Measurements from ENCODE around the gene NFS1.
A peak's percentile ranks its signal among the peaks of the same experiment; 100 is the strongest.
"Not testable (repeated sequence)": the region's sequence is repeated elsewhere in the genome, so short reads cannot be mapped to it uniquely, and the experiment has no call there.

NFS1 gene

GRCh38 chr20:35708502-35708901 is 9.3 kb upstream of the NFS1 start:
- Mint-ChIP-seq H3K27ac (no peak overlapping the region), H3K36me3 (peaks cover 64% of the 10 kb centered on the region), H3K27me3 (no peaks in the 10 kb centered on the region), H3K4me3 (no peak overlapping the region), H3K4me1 (peaks cover 40% of the 10 kb centered on the region), H3K9me3 (no peaks in the 10 kb centered on the region)
- CTCF ChIA-PET: interaction anchor here (0.6 to 1.2 kb wide), 2 partner anchors 90 to 1296 kb away, joined by 3 to 4 read pairs; no protein-coding TSS in a partner anchor
- no peak for DNase-seq

DNA sequence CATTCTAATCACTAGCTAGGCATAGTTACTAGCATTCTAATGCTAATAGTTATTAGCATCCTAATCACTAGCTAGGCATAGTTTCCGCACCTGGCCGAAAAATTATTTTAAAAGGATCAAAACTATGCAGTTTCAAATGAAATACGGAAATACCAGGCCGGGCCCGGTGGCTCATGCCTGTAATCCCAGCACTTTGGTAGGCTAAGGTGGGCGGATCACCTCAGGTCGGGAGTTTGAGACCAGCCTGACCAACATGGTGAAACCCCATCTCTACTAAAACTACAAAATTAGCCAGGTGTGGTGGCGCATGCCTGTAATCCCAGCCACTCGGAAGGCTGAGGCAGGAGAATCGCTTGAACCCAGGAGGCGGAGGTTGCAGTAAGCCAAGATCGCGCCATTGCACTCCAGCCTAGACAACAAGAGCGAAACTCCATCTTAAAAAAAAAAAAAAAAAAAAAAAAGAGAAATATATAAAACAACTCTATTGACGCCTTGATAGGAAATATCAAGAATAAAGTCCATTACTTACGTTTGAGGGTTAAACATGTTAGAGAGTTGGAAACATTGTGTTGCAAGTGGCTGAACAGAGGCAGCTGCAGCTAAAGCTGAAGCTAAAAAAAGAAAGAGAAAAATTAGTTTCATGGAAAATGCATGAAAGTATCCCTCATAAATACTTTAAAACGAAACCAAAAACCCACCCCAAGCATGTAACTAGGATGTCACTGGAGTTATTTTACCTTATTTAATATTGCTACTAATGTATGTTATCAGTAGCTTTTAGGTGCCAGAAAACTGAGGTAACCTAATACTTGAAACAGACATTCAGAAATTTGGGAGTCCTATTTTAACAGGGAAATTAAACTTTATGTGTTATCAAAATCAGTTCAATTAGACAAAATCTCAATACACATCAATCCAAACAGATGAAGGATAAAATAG is 7.7 kb upstream of the NFS1 start:
- H3K36me3 Mint-ChIP-seq: peaks cover 67% of the 10 kb centered on the region
- H3K4me3 Mint-ChIP-seq, H3K27ac Mint-ChIP-seq: not testable (repeated sequence)

DNA sequence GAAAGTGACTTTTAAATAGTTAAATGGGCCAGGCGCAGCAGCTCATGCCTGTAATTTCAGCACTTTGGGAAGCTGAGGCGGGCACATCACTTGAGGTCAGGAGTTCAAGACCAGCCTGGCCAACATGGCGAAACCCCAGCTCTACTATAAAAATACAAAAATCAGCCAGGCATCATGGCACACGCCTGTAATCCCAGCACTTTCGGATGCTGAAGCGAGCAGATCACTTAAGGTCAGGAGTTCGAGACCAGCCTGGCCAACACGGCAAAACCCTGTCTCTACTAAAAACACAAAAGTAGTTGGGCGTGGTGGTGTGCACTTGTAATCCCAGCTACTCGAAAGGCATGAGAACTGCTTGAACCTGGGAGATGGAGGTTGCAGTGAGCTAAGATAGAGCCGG is 6.7 kb upstream of the NFS1 start:
- CTCF ChIA-PET: interaction anchor here (1.4 kb wide), 1 partner anchor 177 kb away, joined by 4 read pairs; no protein-coding TSS in a partner anchor
- H3K9me3 Mint-ChIP-seq, H3K27ac Mint-ChIP-seq, H3K27me3 Mint-ChIP-seq, DNase-seq, H3K4me3 Mint-ChIP-seq: not testable (repeated sequence)
- Mint-ChIP-seq H3K4me1 (peaks cover 30% of the 10 kb centered on the region), H3K36me3 (peaks cover 67% of the 10 kb centered on the region)

More for the DNA sequence above, 7.7 kb upstream of the NFS1 start:
- CTCF ChIA-PET, DNase-seq, H3K27me3 Mint-ChIP-seq, H3K9me3 Mint-ChIP-seq: not testable (repeated sequence)
- peaks cover 36% of the 10 kb centered on the region for H3K4me1 Mint-ChIP-seq

- Mint-ChIP-seq H3K4me3 (no peak overlapping the region), H3K27me3 (no peaks in the 10 kb centered on the region), H3K27ac (no peak overlapping the region), H3K4me1 (peaks cover 31% of the 10 kb centered on the region), H3K9me3 (no peaks in the 10 kb centered on the region), H3K36me3 (peaks cover 65% of the 10 kb centered on the region)
- CTCF ChIA-PET: interaction anchor here (0.9 to 1.4 kb wide), 2 partner anchors 14 to 178 kb away, joined by 3 to 4 read pairs; no protein-coding TSS in a partner anchor
- no peak for DNase-seq
Observed at GRCh38 chr20:35704514-35705261, 5.5 kb upstream of the NFS1 start.

DNA sequence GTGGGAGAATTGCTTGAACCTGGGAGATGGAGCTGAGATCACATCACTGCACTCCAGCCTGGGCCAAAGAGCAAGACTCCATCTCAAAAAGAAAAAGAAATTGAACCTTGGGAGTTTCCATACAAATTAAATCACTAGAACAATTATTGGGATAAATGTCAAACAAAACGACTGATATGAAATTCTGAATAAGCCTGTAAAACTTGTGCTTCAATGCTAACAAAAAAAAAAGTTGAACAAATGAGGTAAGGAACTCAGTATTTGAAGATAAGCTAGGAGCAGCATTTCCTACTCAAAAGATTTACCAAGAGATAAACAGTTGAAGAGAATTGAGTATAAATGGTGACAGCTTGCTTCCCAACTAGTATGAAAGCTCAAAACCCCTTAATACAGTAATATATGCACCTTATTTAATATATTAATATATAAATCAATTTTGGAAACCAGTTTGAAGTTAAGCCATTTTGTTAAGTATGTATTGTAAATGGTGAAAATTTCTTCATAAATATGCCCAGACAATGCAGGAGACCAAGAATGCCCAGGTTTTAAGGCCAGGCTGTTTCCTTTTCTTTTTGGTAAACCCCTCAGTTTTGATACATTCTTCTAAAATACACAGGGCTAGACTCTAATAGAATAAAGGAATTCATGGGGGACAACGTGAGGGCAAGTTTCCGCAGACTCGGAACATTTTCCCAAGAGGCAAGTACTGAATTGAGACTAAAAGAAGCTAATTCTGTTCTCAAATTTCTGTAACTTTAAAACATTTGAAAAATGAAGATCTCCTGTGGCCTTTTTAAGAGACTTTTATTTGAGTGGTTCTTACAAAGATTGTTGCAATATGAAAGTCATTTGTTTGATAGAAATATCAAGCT is 3.9 kb upstream of the NFS1 start:
- peaks cover 66% of the 10 kb centered on the region for H3K36me3 Mint-ChIP-seq
- CTCF ChIA-PET: interaction anchor here (0.6 kb wide), 1 partner anchor 56 kb away, joined by 3 read pairs; no protein-coding TSS in a partner anchor

DNA sequence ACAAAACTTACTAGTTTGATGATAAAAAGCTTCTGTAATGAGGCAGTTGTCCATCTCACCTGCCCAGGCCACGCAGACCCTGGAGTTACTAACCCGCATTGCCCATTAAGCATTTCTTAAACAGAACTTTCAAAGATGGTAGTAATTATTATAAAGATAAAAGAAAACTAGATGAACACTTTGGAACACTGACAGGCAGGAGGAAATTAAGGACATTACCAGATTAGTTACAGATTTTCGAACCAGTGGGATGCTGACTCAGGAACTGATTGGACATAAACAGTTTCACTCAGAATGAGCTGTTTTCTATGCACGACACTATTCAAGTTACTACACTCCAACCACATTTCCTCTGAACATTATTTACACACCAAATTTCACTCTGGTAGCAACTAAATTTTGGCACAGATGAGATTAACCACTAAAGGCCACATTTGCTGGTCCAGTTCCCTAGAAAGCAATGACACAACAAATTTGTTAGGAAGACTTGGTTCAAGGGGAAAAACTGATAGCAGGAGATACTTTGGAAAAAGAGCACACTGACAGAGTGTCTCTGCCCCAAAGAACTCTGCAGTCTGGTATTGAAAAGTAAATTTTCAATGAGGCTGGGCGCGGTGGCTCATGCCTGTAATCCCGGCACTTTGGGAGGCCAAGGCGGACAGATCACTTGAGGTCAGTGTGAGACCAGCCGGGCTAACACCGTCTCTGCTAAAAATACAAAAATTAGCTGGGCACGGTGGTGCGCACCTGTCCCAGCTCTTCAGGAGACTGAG is 3.1 kb upstream of the NFS1 start:
- H3K27ac Mint-ChIP-seq: peak overlapping the region; percentile 64
- DNase-seq: no peak
- H3K4me3 Mint-ChIP-seq: no peak overlapping the region
- CTCF ChIA-PET: interaction anchor here (0.8 to 1.0 kb wide), 3 partner anchors 36 to 101 kb away, joined by 3 read pairs; partner anchors contain the start of gene SPAG4
- H3K27me3 Mint-ChIP-seq: no peaks in the 10 kb centered on the region
- no peaks in the 10 kb centered on the region for H3K9me3 Mint-ChIP-seq
- H3K4me1 Mint-ChIP-seq: peaks cover 45% of the 10 kb centered on the region
- H3K36me3 Mint-ChIP-seq: peaks cover 70% of the 10 kb centered on the region

More for the DNA sequence above, 3.9 kb upstream of the NFS1 start:
- Mint-ChIP-seq H3K27me3 (no peaks in the 10 kb centered on the region), H3K9me3 (no peaks in the 10 kb centered on the region), H3K4me1 (peaks cover 37% of the 10 kb centered on the region), H3K4me3 (no peak overlapping the region), H3K27ac (peak overlapping the region; percentile 64)
- DNase-seq: no peak

DNA sequence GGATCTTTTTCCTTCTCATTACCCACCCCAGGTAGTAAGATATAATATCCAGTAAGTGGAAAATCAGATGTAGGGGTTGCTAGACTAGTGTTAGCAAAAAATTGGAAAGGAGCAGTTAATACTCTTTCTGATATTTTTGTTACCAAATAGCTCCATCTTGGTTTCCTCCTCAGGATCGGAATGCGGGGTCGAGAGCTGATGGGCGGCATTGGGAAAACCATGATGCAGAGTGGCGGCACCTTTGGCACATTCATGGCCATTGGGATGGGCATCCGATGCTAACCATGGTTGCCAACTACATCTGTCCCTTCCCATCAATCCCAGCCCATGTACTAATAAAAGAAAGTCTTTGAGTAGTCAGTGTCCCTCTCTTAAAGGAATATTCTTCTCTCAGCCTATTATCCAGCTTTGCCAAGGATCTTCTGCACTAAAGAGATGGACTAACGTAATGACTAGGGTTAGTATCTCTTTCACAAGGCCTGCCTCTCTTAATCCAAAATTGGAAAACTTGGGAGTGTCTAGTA is 1.5 kb upstream of the NFS1 start:
- Mint-ChIP-seq H3K36me3 (peaks cover 65% of the 10 kb centered on the region), H3K27me3 (no peaks in the 10 kb centered on the region), H3K9me3 (no peaks in the 10 kb centered on the region), H3K27ac (peak overlapping the region; percentile 96), H3K4me1 (peaks cover 50% of the 10 kb centered on the region), H3K4me3 (peak overlapping the region; percentile 87)
- CTCF ChIA-PET: interaction anchor here (1.3 to 2.1 kb wide), 3 partner anchors 11 to 76 kb away, joined by 3 to 5 read pairs (median 3); no protein-coding TSS in a partner anchor
- DNase-seq: no peak

DNA sequence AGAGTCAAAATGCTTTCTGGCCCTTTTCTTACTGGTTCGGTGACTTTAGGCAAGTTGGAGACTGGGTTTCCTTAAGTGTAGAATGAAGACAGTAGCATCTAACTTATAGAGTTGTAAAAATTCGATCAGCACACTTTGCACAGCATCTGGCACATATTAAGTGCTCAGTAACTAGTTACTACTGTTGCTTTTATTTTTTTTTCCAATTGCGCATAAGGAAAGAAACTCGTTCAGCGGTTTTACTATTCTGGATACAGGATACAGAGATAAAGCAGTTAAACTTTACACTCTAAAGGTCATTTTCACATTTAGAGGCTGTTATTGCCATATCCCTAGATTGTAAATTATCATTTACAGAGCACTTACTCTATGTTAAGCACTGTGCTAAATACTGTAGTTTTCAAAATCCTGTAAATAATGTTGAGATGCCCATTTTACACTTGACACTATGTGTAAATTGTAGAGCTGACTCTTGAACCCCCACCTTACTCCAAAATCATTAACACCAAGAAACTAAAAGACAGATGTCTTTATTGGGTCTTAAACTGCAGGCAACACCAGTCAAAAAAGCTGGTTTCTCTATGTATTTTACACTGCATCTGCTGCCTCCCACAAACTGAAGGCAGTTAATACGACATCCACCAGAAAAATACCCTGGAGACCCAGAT is 939 bp upstream of the NFS1 start:
- peak overlapping the region; percentile 87 for H3K4me3 Mint-ChIP-seq
- no peaks in the 10 kb centered on the region for H3K27me3 Mint-ChIP-seq
- no peak for DNase-seq
- CTCF ChIA-PET: interaction anchor here (0.6 to 2.1 kb wide), 5 partner anchors 11 to 184 kb away, joined by 3 to 5 read pairs (median 3); no protein-coding TSS in a partner anchor
- peaks cover 52% of the 10 kb centered on the region for H3K4me1 Mint-ChIP-seq
- peak overlapping the region; percentile 96 for H3K27ac Mint-ChIP-seq
- H3K36me3 Mint-ChIP-seq: peaks cover 66% of the 10 kb centered on the region
- H3K9me3 Mint-ChIP-seq: no peaks in the 10 kb centered on the region

- H3K4me3 Mint-ChIP-seq: peak overlapping the region; percentile 87
- peaks cover 47% of the 10 kb centered on the region for H3K4me1 Mint-ChIP-seq
- peak; percentile 30 for DNase-seq
- no peaks in the 10 kb centered on the region for H3K9me3 Mint-ChIP-seq
- peaks cover 52% of the 10 kb centered on the region for H3K36me3 Mint-ChIP-seq
- CTCF ChIA-PET: interaction anchor here (2.1 kb wide), 1 partner anchor 13 kb away, joined by 5 read pairs; no protein-coding TSS in a partner anchor
- peak overlapping the region; percentile 81 for H3K27ac Mint-ChIP-seq
- H3K27me3 Mint-ChIP-seq: no peaks in the 10 kb centered on the region
Observed at GRCh38 chr20:35698298-35699126, 640 bp downstream of the NFS1 start.

- peak overlapping the region; percentile 87 for H3K4me3 Mint-ChIP-seq
- no peak overlapping the region for H3K27ac Mint-ChIP-seq
- peaks cover 47% of the 10 kb centered on the region for H3K4me1 Mint-ChIP-seq
- H3K9me3 Mint-ChIP-seq: no peaks in the 10 kb centered on the region
- no peak for DNase-seq
- no peaks in the 10 kb centered on the region for H3K27me3 Mint-ChIP-seq
- CTCF ChIA-PET: no interaction called here
- peaks cover 52% of the 10 kb centered on the region for H3K36me3 Mint-ChIP-seq
Observed at GRCh38 chr20:35697696-35698297, 1.4 kb downstream of the NFS1 start.

- DNase-seq: no peak
- Mint-ChIP-seq H3K4me1 (peaks cover 38% of the 10 kb centered on the region), H3K4me3 (no peak overlapping the region), H3K36me3 (peaks cover 39% of the 10 kb centered on the region), H3K27ac (no peak overlapping the region), H3K9me3 (no peaks in the 10 kb centered on the region), H3K27me3 (no peaks in the 10 kb centered on the region)
- CTCF ChIA-PET: no interaction called here
Observed at GRCh38 chr20:35695978-35696377, 3.2 kb downstream of the NFS1 start.

All from activated naive CD4-positive, alpha-beta T cell treated with anti-CD3 and anti-CD28 coated beads, Interleukin-2, amount 10 ng/mL, durations not matched to agents 7 days and 5 days (primary cell).